T-cell (primary cell): Measurements from ENCODE around the gene CDK5RAP3. TPM values are rescaled to one million over a fixed set of nuclear protein-coding genes. Genes with fewer than 3 reads are reported as not detected.
"Not testable (repeated sequence)": the region's sequence is repeated elsewhere in the genome, so short reads cannot be mapped to it uniquely, and the experiment has no call there.

Source experiments
- ATAC-seq, 4 experiments: fragments of 200-7000 bp in 3 of 4; fragments of 150-1000 bp in 1 of 4; cut with Tn5 transposase; replicated peaks in 1 of 4; 1 replicate in 3 of 4; 2 replicates in 1 of 4; pipeline ENCODE4 v1.10.0; 2021; ENCODE audit warnings: moderate library complexity in 3 of 4, mild to moderate bottlenecking in 2 of 4, moderate number of reproducible peaks in 1 of 4
- CTCF ChIA-PET, 2 donors: fragments of 300-600 bp; sonication (Branson Sonifier 250); formaldehyde crosslinking; loops; one replicate each; lab custom pipeline; 2022; ENCODE audit warnings: antibody characterized with exemption in 2 of 2; lab: Charles Lee
- POLR2A ChIA-PET, 2 donors: fragments of 300-600 bp; sonication (Branson Sonifier 250); formaldehyde crosslinking; loops; one replicate each; lab custom pipeline; 2022; ENCODE audit warnings: antibody characterized with exemption in 2 of 2; lab: Charles Lee
- DNase-seq, 35 experiments: peaks; one replicate each; pipeline versions ENCODE4 v3.0.0 to v3.0.0-alpha.2; 2013 to 2023
- H3K27ac ChIP-seq: one replicate; pipeline ENCODE4 v1.5.1; 2013; ENCODE audit warnings: low read length
- H3K27me3 ChIP-seq, 2 experiments: replicated peaks in 1 of 2; 1 replicate in 1 of 2; 2 replicates in 1 of 2; pipeline versions ENCODE4 v1.6.1 to v1.7.0; 2013; ENCODE audit warnings: low read length in 1 of 2, mixed read lengths in 1 of 2; ENCODE audit not compliant: control insufficient read depth in 2 of 2, insufficient read depth in 2 of 2; ENCODE audit errors: extremely low read depth in 1 of 2
- H3K36me3 ChIP-seq, 2 donors: 1 replicate in 1 of 2; 2 replicates in 1 of 2; pipeline versions ENCODE4 v1.6.1 to v1.7.0; 2013; ENCODE audit warnings: low read length in 1 of 2; ENCODE audit not compliant: control insufficient read depth in 2 of 2, insufficient read depth in 1 of 2; ENCODE audit errors: extremely low read depth in 1 of 2
- H3K4me1 ChIP-seq, 2 experiments: 1 replicate in 1 of 2; 2 replicates in 1 of 2; pipeline versions ENCODE4 v1.6.1 to v1.7.0; 2013; ENCODE audit warnings: low read length in 2 of 2, mixed read lengths in 1 of 2; ENCODE audit not compliant: insufficient read depth in 2 of 2, control insufficient read depth in 1 of 2; ENCODE audit errors: extremely low read depth in 1 of 2
- H3K4me3 ChIP-seq, 2 donors: 1 replicate in 1 of 2; 2 replicates in 1 of 2; pipeline versions ENCODE4 v1.5.1 to v1.7.0; 2013; ENCODE audit warnings: mild to moderate bottlenecking in 2 of 2, low read length in 1 of 2, moderate library complexity in 1 of 2; ENCODE audit not compliant: control insufficient read depth in 1 of 2; ENCODE audit errors: extremely low read depth in 1 of 2
- H3K9me3 ChIP-seq: 2 replicates; pipeline ENCODE4 v1.7.0; 2013
- H3K27ac Mint-ChIP-seq, 2 donors: one replicate each; pipeline ENCODE4 v1.8.0; 2020 to 2021; ENCODE audit warnings: mild to moderate bottlenecking in 2 of 2, mixed read lengths in 2 of 2
- H3K27me3 Mint-ChIP-seq, 2 donors: one replicate each; pipeline ENCODE4 v1.8.0; 2021 to 2022; ENCODE audit warnings: mixed read lengths in 2 of 2
- H3K36me3 Mint-ChIP-seq: one replicate; pipeline ENCODE4 v1.8.0; 2021; ENCODE audit warnings: mixed read lengths
- H3K4me1 Mint-ChIP-seq, 3 donors: one replicate each; pipeline ENCODE4 v1.8.0; 2020 to 2022; ENCODE audit warnings: mixed read lengths in 3 of 3, mild to moderate bottlenecking in 1 of 3
- H3K4me3 Mint-ChIP-seq, 3 donors: one replicate each; pipeline ENCODE4 v1.8.0; 2020 to 2022; ENCODE audit warnings: mild to moderate bottlenecking in 3 of 3, mixed read lengths in 3 of 3, moderate library complexity in 3 of 3
- H3K9me3 Mint-ChIP-seq, 3 donors: one replicate each; pipeline ENCODE4 v1.8.0; 2020 to 2022; ENCODE audit warnings: mixed read lengths in 3 of 3
- whole genome bisulfite sequencing: methylation state at CpG from one replicate; pipeline ENCODE4 v1.1.5; 2013; ENCODE audit warnings: missing lambda C conversion rate; ENCODE audit not compliant: insufficient coverage; 5-methylcytosine and 5-hydroxymethylcytosine counted together
- total RNA-seq, 35 experiments: library from RNA in 6 of 35; stranded (reverse) in 6 of 35; fragments of 120-200 nt in 1 of 35; gene quantifications; one replicate each; pipeline versions ENCODE4 v1.2.1 to v1.2.4 and lab custom pipeline; 2013 to 2026

The CDK5RAP3 gene
- total RNA-seq, 5 donors from 2014 or later (not counting 1 experiment from before 2014, with no cell fraction given) = 247 to 349 (median 318) TPM

GRCh38 chr17:47996201-47996600, 25.3 kb downstream of the CDK5RAP3 start:
- no peaks in the 10 kb centered on the region for H3K36me3 Mint-ChIP-seq
- no peak overlapping the region for H3K27ac ChIP-seq
- 82% methylated on average over 5 of the region's 9 CpGs for WGBS
- POLR2A ChIA-PET = no interaction called here
- no peak overlapping the region for H3K4me3 Mint-ChIP-seq
- ATAC-seq (no peak), DNase-seq (no peak)
- H3K4me1 Mint-ChIP-seq = peaks cover 0 to 5% (median 1%) of the 10 kb centered on the region in 3 donors
- no peaks in the 10 kb centered on the region for H3K36me3 ChIP-seq
- no peaks in the 10 kb centered on the region for H3K4me1 ChIP-seq
- H3K9me3 Mint-ChIP-seq = no peaks in the 10 kb centered on the region
- H3K27me3 Mint-ChIP-seq = peaks cover 0 to 3% of the 10 kb centered on the region in 2 donors
- no peak overlapping the region for H3K4me3 ChIP-seq
- CTCF ChIA-PET = no interaction called here
- no peaks in the 10 kb centered on the region for H3K9me3 ChIP-seq
- peaks cover 0 to 28% of the 10 kb centered on the region in 2 experiments for H3K27me3 ChIP-seq
- no peak overlapping the region for H3K27ac Mint-ChIP-seq

GRCh38 chr17:47997586-47997985, 26.7 kb downstream of the CDK5RAP3 start:
- ChIA-PET CTCF (no interaction called here), POLR2A (no interaction called here)
- Histone ChIP-seq H3K9me3 (no peaks in the 10 kb centered on the region), H3K27me3 (peaks cover 0 to 30% of the 10 kb centered on the region in 2 experiments), H3K4me1 (no peaks in the 10 kb centered on the region), H3K4me3 (no peak overlapping the region), H3K27ac (no peak overlapping the region), H3K36me3 (no peaks in the 10 kb centered on the region)
- Mint-ChIP-seq H3K4me3 (no peak overlapping the region), H3K36me3 (no peaks in the 10 kb centered on the region), H3K4me1 (peaks cover 0 to 5% (median 1%) of the 10 kb centered on the region in 3 donors), H3K27me3 (peaks cover 2 to 3% of the 10 kb centered on the region in 2 donors), H3K9me3 (no peaks in the 10 kb centered on the region), H3K27ac (no peak overlapping the region)
- ATAC-seq (no peak), DNase-seq (no peak)
- 80% methylated on average over 1 of the region's 7 CpGs for WGBS

GRCh38 chr17:47998044-47998443, 27.1 kb downstream of the CDK5RAP3 start:
- ATAC-seq (no peak), DNase-seq (no peak)
- ChIA-PET POLR2A (interaction anchor here in 1 of 2 donors (0.6 kb wide), 1 partner anchor 10 kb away, joined by 3 read pairs; no protein-coding TSS in a partner anchor), CTCF (no interaction called here)
- Mint-ChIP-seq H3K4me3 (no peak overlapping the region), H3K4me1 (peaks cover 0 to 5% (median 1%) of the 10 kb centered on the region in 3 donors), H3K27ac (no peak overlapping the region), H3K9me3 (no peaks in the 10 kb centered on the region), H3K27me3 (peaks cover 3 to 6% of the 10 kb centered on the region in 2 donors), H3K36me3 (no peaks in the 10 kb centered on the region)
- no peak overlapping the region for H3K27ac ChIP-seq
- no peaks in the 10 kb centered on the region for H3K4me1 ChIP-seq
- H3K9me3 ChIP-seq = no peaks in the 10 kb centered on the region
- no peaks in the 10 kb centered on the region for H3K36me3 ChIP-seq
- no peak overlapping the region for H3K4me3 ChIP-seq
- H3K27me3 ChIP-seq = peaks cover 0 to 30% of the 10 kb centered on the region in 2 experiments
- no CpG with 5 or more reads among the region's 7 CpGs for WGBS

DNA sequence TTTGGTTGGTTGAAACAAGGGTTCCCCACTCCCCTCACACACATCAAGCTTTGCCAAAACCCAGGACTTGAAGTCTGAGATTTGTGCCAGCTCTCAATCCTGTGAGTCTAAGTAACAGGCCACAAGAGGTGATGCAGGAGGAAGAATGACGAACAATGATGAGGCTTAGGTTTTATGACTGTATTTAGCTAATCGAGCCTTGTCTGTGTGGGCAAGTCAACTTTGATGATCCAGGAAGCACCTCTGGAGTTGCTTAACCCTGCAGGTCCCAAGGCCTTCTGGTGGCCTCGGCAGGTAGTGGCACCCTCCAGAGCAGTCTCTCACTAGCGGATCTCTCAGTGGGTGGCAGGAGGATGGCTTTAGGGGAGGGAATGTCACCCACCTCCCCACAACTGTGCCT, 28.7 kb downstream of the CDK5RAP3 start:
- Mint-ChIP-seq H3K4me3 (no peak overlapping the region), H3K27ac (no peak overlapping the region), H3K4me1 (peaks cover 0 to 5% (median 1%) of the 10 kb centered on the region in 3 donors), H3K36me3 (no peaks in the 10 kb centered on the region), H3K27me3 (peaks cover 9 to 16% of the 10 kb centered on the region in 2 donors), H3K9me3 (no peaks in the 10 kb centered on the region)
- no peak overlapping the region for H3K27ac ChIP-seq
- ATAC-seq (peak in 1 of 4 experiments; percentile 68), DNase-seq (peak in 1 of 35 experiments; percentile 22)
- WGBS = 8% methylated on average over 2 of the region's 4 CpGs
- H3K36me3 ChIP-seq = no peaks in the 10 kb centered on the region
- H3K9me3 ChIP-seq = no peaks in the 10 kb centered on the region
- peaks cover 0 to 27% of the 10 kb centered on the region in 2 experiments for H3K27me3 ChIP-seq
- POLR2A ChIA-PET = no interaction called here
- H3K4me1 ChIP-seq = no peaks in the 10 kb centered on the region
- CTCF ChIA-PET = interaction anchor here (0.5 to 0.6 kb wide), 5 partner anchors 74 to 923 kb away, joined by 3 to 10 read pairs (median 5); no protein-coding TSS in a partner anchor
- H3K4me3 ChIP-seq = no peak overlapping the region

DNA sequence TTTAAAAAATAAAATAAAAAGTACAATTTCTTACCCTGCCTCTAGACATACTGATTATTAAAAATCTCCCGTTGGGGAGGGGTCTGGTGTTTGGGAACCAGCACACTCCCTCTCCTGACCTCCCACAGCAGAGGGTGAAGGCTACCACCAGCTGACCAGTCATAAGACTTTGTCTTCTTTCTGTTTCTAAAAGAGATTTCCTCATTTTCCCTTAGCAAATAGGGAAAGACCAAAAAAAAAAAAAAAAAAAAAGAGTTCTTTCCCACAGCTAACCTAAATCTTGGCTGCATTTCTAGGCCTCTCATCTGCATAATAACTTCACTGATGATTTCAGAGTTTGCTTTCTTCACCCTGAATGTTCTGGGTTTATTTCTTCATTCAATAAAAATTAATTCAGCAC, 30.3 kb downstream of the CDK5RAP3 start:
- ATAC-seq = no peak
- Mint-ChIP-seq H3K4me3 (no peak overlapping the region), H3K27ac (no peak overlapping the region), H3K36me3 (no peaks in the 10 kb centered on the region), H3K4me1 (peaks cover 0 to 5% (median 1%) of the 10 kb centered on the region in 3 donors), H3K27me3 (peaks cover 12 to 16% of the 10 kb centered on the region in 2 donors), H3K9me3 (no peaks in the 10 kb centered on the region)
- Histone ChIP-seq H3K27ac (no peak overlapping the region), H3K4me1 (no peaks in the 10 kb centered on the region), H3K4me3 (no peak overlapping the region), H3K9me3 (no peaks in the 10 kb centered on the region), H3K27me3 (peaks cover 0 to 26% of the 10 kb centered on the region in 2 experiments), H3K36me3 (no peaks in the 10 kb centered on the region)
- ChIA-PET CTCF (no interaction called here), POLR2A (no interaction called here)
- WGBS = no CpG with 5 or more reads among the region's 1 CpG
- no peak for DNase-seq

GRCh38 chr17:48001657-48002056, 30.7 kb downstream of the CDK5RAP3 start:
- ATAC-seq, H3K4me3 ChIP-seq, H3K9me3 ChIP-seq, H3K36me3 Mint-ChIP-seq, H3K9me3 Mint-ChIP-seq, H3K4me1 Mint-ChIP-seq, DNase-seq, H3K4me1 ChIP-seq, H3K4me3 Mint-ChIP-seq, H3K27ac Mint-ChIP-seq, H3K36me3 ChIP-seq, H3K27ac ChIP-seq, POLR2A ChIA-PET: not testable (repeated sequence)
- WGBS = 100% methylated on average over 1 of the region's 5 CpGs
- peaks cover 11 to 16% of the 10 kb centered on the region in 2 donors for H3K27me3 Mint-ChIP-seq
- CTCF ChIA-PET = interaction anchor here in 1 of 2 donors (0.6 kb wide), 1 partner anchor 157 kb away, joined by 5 read pairs; no protein-coding TSS in a partner anchor
- peaks cover 0 to 21% of the 10 kb centered on the region in 2 experiments for H3K27me3 ChIP-seq
